ENCODE results near the gene HGS. TPM values are rescaled to one million over a fixed set of nuclear protein-coding genes. Genes with fewer than 3 reads are reported as not detected.

The HGS gene
- total RNA-seq, 1 donor from 2014 or later: 134 TPM

DNA sequence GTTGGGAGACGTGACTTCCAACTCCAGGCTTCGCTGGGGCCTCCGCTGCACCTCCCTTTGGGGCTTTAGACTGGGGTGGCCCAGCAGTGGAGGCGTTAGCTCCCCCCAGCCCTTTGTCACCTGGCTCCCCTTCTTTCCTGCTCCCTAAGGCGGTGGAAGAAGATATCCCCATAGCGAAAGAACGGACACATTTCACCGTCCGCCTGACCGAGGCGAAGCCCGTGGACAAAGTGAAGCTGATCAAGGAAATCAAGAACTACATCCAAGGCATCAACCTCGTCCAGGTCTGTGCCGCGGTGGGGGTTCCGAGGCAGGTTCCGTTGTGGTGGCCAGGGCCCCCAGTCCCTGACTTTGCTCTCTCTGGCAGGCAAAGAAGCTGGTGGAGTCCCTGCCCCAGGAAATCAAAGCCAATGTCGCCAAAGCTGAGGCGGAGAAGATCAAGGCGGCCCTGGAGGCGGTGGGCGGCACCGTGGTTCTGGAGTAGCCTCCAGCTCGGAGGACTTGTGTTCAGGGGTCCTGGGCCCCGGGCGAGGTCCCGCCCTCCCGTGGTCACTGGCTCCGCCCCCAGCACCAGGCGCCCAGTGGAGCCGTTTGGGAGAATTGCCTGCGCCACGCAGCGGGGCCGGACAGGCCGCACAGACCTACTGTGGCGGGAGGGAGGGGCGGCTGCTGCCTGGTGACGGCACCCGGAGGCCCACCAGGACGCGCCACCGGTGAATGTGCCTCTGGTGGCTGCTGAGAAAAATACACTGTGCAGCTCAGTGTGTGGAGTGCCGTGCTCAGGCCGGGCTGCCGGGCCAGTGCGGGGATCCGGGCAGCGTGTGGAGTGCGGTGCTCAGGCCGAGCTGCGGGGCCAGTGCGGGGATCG lies 23.2 kb downstream of the HGS start:
- Mint-ChIP-seq H3K27ac (no peak overlapping the region), H3K4me3 (ENCODE audit: low read depth) (no peak overlapping the region), H3K4me1 (ENCODE audit: low read depth) (peaks cover 11% of the 10 kb centered on the region), H3K36me3 (ENCODE audit: low read depth) (peaks cover 58% of the 10 kb centered on the region), H3K9me3 (no peaks in the 10 kb centered on the region), H3K27me3 (ENCODE audit: low read depth) (no peaks in the 10 kb centered on the region)
- no peak for DNase-seq (ENCODE audit: low spot score)
- intact Hi-C loops (cut with micrococcal nuclease): no loop called here

DNA sequence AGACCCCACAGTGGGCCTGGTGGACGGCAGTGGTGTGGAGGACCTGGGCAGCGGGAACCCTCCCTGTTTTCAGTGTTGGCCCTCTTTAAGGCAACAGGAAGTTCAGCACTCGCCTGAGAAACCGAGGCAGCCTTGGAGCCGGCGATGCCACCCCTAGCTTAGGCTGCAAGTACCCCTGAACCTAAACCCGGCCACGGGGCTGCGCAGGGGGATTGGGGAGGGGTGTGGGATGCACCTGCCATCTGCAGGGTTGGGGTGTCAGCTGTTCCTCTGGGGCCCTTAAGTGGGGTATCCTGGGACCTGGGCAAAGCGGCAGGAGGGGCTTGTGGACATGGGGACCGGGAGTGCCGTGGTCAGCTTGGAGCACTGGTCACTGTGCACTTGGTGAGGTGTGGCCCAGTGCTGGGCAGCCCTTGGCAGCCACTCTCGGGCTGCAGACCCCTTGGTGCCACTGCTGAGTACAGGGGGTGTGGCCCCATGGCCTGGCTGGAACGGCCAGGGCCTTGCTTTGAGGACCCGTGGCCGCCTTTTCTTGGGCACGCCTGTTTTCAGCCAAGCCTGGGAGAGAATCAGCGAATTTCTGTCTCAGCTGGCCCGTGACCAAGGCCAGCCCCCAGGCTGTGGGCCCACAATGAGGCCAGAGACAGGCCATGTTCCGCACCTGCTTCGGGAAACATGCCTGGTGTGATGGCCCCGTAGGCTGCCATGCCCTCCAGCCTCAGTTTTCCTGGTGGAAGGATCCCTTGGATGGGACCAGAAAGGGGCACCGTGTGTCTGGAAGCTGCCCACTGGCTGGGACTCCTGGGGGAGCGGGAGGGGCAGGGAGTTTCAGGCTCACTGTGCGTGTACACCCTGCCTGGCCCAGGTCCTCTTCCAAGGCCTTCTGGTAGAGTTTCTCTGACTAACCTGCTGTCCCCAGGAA lies 24.2 kb downstream of the HGS start:
- H3K4me1 Mint-ChIP-seq (ENCODE audit: low read depth): peaks cover 13% of the 10 kb centered on the region
- no peak overlapping the region for H3K27ac Mint-ChIP-seq
- intact Hi-C loops (cut with micrococcal nuclease): no loop called here
- H3K4me3 Mint-ChIP-seq (ENCODE audit: low read depth): no peak overlapping the region
- DNase-seq (ENCODE audit: low spot score): no peak
- H3K9me3 Mint-ChIP-seq: no peaks in the 10 kb centered on the region
- peaks cover 48% of the 10 kb centered on the region for H3K36me3 Mint-ChIP-seq (ENCODE audit: low read depth)
- H3K27me3 Mint-ChIP-seq (ENCODE audit: low read depth): no peaks in the 10 kb centered on the region

DNA sequence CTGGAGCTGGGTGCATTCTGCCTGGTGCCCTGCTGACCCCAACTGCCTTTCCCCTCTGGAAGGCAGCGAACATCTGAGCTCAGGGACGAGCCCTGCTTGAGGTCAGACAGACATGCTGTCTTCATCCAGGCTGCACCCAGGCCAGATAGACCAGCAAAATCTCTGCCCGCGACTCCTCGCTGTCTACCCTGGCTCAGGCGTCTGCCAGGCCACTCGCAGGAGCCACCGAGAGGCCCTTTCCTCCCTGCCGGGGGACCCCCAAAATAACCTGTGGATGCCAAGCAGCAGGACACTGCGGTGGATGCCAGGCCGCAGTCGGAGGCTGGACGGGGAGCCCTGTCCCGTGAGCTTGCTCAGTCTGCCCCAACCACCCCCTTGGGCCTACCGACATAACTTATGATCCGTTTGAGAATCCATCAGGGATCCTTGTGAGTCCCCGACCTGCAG lies 25.0 kb downstream of the HGS start:
- no peak overlapping the region for H3K4me3 Mint-ChIP-seq (ENCODE audit: low read depth)
- H3K27me3 Mint-ChIP-seq (ENCODE audit: low read depth): no peaks in the 10 kb centered on the region

DNA sequence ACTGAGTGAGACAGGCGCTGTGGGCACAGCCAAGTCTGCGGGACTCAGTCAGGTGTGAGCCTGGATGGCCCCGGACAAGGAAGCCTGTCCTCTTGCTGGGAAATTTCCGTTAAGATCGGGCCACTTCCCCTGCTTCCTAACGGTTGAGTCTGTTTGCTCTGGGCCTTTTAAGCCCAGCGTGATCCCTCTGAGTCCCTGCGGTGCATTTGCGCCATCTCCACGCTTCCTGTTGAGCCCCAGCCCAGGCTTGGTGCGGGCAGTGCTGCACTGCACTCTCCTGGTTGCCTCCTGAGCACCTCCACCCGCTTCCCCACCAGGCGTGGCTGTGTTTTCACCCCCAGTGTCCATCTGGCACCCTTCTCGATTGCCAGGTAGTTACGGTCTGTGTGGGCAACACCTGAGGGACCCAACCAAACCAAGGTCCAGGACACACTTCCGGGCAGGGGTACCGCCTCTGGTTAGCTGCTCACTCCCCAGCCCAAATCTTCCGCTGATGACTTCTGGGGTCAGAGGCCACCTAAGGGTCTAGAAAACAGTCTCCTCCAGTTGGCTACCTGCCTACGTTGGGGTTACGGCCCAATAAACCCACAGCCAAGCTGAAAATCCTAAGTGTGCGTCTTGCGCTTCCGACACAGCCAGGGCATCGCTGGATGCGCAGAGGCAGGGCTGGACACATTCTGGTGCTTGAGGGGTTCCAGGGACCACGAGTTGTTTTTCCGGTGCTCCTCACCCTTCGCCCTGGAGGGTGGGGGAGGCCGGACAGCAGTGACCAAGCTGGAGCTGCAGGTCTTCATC lies 26.9 kb downstream of the HGS start:
- H3K27ac Mint-ChIP-seq: peak overlapping the region; percentile 59
- peak overlapping the region; percentile 75 for H3K4me3 Mint-ChIP-seq (ENCODE audit: low read depth)
- H3K27me3 Mint-ChIP-seq (ENCODE audit: low read depth): no peaks in the 10 kb centered on the region
- H3K4me1 Mint-ChIP-seq (ENCODE audit: low read depth): peaks cover 11% of the 10 kb centered on the region
- peaks cover 29% of the 10 kb centered on the region for H3K36me3 Mint-ChIP-seq (ENCODE audit: low read depth)
- DNase-seq (ENCODE audit: low spot score): no peak
- intact Hi-C loops (cut with micrococcal nuclease): no loop called here
- H3K9me3 Mint-ChIP-seq: no peaks in the 10 kb centered on the region

More for the DNA sequence above, 25.0 kb downstream of the HGS start:
- Mint-ChIP-seq H3K27ac (no peak overlapping the region), H3K9me3 (no peaks in the 10 kb centered on the region), H3K36me3 (ENCODE audit: low read depth) (peaks cover 47% of the 10 kb centered on the region), H3K4me1 (ENCODE audit: low read depth) (peaks cover 13% of the 10 kb centered on the region)
- intact Hi-C loops (cut with micrococcal nuclease): no loop called here
- DNase-seq (ENCODE audit: low spot score): no peak

DNA sequence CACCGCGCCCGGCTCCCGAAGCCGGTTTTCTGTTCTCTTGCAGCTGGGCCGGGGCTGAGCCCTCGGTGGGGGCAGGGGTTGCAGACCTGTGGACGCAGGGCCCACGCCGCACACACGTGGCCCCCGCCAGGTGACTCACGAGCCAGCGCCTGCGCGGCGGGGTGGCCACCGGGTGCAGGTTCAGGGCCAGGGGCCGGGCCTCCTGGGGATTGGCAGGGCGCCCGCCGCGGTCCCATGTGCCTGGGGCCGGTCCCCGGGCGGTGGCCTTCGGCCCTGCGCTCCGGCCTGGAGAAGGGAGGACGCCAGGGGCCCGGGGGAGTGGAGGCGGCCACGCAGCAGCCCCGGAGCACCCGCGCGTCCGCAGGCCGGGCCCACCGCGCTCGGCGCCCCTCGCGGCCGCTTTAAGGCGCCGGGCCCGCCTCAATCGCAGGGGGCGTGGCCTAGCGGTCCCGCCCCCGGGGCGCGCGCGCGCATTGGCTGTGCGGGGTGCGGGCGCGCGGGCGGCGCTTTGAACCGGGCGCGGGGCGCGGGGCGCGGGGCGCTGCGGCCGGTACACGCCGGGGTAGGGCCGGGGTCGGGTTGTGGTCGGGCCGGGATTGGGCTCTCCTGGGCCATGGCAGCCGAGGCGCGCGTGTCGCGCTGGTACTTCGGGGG lies 28.1 kb downstream of the HGS start, which contains the start of gene SLC25A10:
SLC25A10 (plus strand) TSS at position 471 of the 654 bp plus-strand sequence; CDS start at position 614, 143 bp downstream.
- Mint-ChIP-seq H3K4me3 (ENCODE audit: low read depth) (peak within 1 kb of the TSS; percentile 95), H3K4me1 (ENCODE audit: low read depth) (peaks cover 11% of the 10 kb centered on the region), H3K27ac (peak within 1 kb of the TSS; percentile 86), H3K9me3 (no peaks in the 10 kb centered on the region), H3K27me3 (ENCODE audit: low read depth) (no peaks in the 10 kb centered on the region), H3K36me3 (ENCODE audit: low read depth) (peaks cover 17% of the 10 kb centered on the region)
- intact Hi-C loops (cut with micrococcal nuclease): loop anchor here (1.0 kb wide), 1 partner anchor 9 kb away; the partner anchor contains the start of gene MRPL12
- peak; percentile 79 for DNase-seq (ENCODE audit: low spot score)

DNA sequence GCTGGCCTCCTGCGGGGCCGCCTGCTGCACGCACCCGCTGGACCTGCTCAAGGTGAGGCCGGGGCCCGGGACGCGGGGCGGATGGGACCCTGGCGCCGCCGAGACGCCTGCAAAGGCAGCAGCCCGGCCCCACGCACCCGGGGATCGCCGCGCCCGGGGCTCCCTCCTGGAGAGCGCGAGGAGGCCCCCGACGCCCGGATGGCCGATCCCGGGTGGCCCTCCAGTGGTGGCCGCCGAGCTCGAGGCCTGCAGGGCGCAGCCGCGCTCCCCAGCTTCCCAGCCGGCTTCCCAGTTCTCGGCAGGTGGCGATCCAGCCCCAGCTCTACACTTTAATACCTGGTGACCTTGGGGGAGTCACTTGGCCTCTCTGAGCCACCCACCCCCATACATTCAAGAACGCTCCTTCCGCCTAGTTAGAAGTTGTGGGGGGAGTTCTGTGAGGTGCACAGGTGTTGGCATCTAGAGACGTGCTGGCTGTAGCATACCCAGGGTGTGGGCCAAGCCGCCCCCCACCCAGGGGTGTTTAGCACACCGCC lies 28.7 kb downstream of the HGS start:
- peak overlapping the region; percentile 86 for H3K27ac Mint-ChIP-seq
- H3K36me3 Mint-ChIP-seq (ENCODE audit: low read depth): peaks cover 14% of the 10 kb centered on the region
- H3K4me1 Mint-ChIP-seq (ENCODE audit: low read depth): peaks cover 11% of the 10 kb centered on the region
- DNase-seq (ENCODE audit: low spot score): no peak
- no peaks in the 10 kb centered on the region for H3K9me3 Mint-ChIP-seq
- peak overlapping the region; percentile 95 for H3K4me3 Mint-ChIP-seq (ENCODE audit: low read depth)
- H3K27me3 Mint-ChIP-seq (ENCODE audit: low read depth): no peaks in the 10 kb centered on the region
- intact Hi-C loops (cut with micrococcal nuclease): loop anchor here (1.0 kb wide), 1 partner anchor 9 kb away; the partner anchor contains the start of gene MRPL12

DNA sequence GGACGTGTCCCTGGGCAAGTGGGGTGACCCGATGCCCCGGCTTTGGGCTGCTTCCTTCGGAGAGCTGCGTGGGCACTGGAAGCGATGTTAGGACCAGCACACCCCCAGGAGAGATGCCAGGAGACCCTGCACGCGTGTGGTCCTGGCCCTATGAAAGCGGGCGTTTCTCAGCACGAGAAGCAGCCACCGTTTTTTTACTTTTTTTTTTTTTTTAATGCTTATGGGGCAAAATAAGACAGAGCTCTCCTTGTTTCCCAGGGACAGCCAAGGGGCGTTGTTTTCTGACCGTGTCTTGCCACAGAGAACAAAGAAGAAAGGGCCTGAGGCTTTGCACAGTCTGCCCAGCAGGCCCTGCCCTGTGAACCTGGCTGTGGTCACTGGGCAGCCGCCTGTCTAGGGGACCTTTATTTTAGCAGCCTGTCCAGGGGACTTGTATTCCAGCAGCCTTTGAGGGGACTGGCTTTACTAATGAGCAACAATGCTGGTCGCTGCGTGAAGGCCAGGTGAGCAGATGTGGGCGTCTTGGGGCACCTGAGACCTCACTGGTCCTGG lies 29.3 kb downstream of the HGS start:
- Mint-ChIP-seq H3K4me1 (ENCODE audit: low read depth) (peaks cover 11% of the 10 kb centered on the region), H3K4me3 (ENCODE audit: low read depth) (peak overlapping the region; percentile 95), H3K27ac (peak overlapping the region; percentile 86), H3K9me3 (no peaks in the 10 kb centered on the region), H3K36me3 (ENCODE audit: low read depth) (peaks cover 10% of the 10 kb centered on the region), H3K27me3 (ENCODE audit: low read depth) (no peaks in the 10 kb centered on the region)
- no peak for DNase-seq (ENCODE audit: low spot score)
- intact Hi-C loops (cut with micrococcal nuclease): no loop called here

DNA sequence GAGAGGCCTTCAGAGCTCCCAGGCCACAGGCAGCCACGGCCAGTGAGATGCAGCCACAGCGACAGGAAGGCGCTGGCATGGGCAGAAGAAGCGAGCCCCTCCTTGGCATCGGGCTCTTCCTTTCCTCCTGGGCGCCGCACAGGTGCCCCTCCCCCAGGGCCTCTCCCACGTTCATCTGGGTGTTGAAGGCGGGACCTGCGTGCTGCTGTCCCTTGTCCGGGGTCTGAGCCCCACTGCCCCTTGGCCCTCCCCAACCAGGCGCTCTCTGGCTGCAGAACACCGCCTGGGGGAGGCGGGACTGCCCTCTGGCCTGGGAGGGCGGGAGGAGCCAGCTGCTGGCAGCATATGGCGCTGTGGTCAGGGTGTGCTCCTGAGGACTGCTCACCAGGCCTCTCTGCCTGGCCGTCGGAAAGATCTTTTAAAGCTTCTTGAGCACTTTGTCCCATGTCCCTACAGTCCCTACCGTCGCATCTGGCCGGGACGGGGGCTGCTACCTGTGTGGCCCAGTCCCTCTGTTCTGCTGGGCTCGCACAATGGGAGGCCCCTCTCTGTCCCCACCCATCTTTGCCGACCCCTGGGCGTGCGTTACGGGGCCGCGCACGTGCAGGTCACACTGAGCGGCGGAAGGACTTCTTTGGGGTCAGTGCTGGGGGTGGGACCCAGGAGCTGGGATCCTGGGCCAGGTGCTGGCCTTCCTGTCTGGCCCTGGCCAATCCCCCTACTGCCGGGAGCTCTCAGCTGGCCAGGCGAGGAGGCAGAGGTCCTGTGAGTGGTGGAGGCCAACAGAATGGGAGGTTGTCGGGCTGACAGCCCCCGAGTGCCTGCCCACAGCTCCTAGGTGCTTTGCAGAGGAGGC lies 30.0 kb downstream of the HGS start:
- H3K4me3 Mint-ChIP-seq (ENCODE audit: low read depth): peak overlapping the region; percentile 95
- DNase-seq (ENCODE audit: low spot score): no peak
- no peaks in the 10 kb centered on the region for H3K9me3 Mint-ChIP-seq
- H3K27me3 Mint-ChIP-seq (ENCODE audit: low read depth): no peaks in the 10 kb centered on the region
- H3K36me3 Mint-ChIP-seq (ENCODE audit: low read depth): peaks cover 9% of the 10 kb centered on the region
- peaks cover 11% of the 10 kb centered on the region for H3K4me1 Mint-ChIP-seq (ENCODE audit: low read depth)
- no peak overlapping the region for H3K27ac Mint-ChIP-seq
- intact Hi-C loops (cut with micrococcal nuclease): no loop called here

DNA sequence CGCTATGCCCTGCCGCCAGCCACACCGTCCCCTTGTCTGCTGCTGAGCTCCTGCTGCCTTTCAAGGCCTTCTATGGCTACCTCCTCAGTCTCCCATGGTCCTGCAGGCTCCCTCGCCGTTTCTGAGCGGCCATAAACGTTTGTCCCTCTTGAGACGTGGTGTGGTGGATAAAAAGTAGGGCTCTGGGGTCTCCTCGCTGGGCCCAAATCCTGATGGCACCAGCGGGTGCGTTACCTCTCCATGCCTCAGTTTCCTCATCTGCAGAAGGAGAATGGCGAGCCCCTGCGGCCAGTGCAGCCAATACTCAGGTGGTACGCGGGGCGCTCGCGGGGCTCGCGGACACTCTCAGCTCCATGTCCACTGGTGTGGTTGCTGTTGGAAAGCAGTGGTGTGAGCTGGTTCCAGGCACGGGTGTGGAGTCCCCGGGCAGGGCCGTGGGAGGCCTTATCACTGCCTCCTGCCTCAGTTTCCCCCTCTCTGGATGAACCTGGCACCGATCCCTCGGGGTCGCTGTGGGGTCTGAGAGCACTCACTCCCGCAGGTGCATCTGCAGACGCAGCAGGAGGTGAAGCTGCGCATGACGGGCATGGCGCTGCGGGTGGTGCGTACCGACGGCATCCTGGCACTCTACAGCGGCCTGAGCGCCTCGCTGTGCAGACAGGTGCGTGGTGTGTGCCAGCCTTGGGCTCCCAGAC lies 30.7 kb downstream of the HGS start:
- Mint-ChIP-seq H3K27ac (no peak overlapping the region), H3K36me3 (ENCODE audit: low read depth) (peaks cover 9% of the 10 kb centered on the region), H3K9me3 (no peaks in the 10 kb centered on the region), H3K4me1 (ENCODE audit: low read depth) (peaks cover 11% of the 10 kb centered on the region), H3K4me3 (ENCODE audit: low read depth) (peak overlapping the region; percentile 26), H3K27me3 (ENCODE audit: low read depth) (no peaks in the 10 kb centered on the region)
- DNase-seq (ENCODE audit: low spot score): no peak
- intact Hi-C loops (cut with micrococcal nuclease): no loop called here

DNA sequence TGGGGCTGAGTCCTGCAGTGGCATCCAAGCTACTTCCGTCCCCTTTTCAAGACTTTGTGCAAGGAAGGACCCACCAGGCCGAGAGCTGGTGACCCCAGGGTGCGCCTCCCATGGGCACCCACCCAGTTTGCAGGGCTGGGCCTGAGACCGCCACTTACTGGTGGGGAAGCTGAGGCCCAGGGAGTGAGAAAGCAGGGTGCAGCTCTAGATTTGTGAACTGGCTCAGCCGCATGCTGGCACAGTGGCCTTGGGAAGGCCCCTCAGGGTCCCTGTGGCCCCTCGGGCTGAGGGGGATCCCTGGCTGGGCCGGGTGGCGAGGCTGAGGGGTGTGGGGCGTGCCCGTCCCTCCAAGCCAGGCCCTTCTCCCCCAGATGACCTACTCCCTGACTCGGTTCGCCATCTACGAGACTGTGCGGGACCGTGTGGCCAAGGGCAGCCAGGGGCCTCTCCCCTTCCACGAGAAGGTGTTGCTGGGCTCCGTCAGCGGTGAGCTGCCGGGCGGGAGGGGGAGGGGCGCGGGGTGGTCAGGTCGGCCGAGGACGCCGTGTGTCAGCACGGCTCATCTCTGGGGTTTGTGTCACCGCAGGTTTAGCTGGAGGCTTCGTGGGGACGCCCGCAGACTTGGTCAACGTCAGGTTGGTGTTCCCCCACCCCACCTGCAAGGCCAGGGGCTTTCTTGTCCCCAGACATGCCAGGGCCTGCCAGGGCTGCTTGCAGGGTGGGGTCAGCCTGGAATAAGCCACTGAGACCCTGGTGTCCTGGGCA lies 31.5 kb downstream of the HGS start:
- no peak overlapping the region for H3K27ac Mint-ChIP-seq
- H3K27me3 Mint-ChIP-seq (ENCODE audit: low read depth): no peaks in the 10 kb centered on the region
- DNase-seq (ENCODE audit: low spot score): no peak
- H3K9me3 Mint-ChIP-seq: no peaks in the 10 kb centered on the region
- peaks cover 11% of the 10 kb centered on the region for H3K4me1 Mint-ChIP-seq (ENCODE audit: low read depth)
- peaks cover 4% of the 10 kb centered on the region for H3K36me3 Mint-ChIP-seq (ENCODE audit: low read depth)
- no peak overlapping the region for H3K4me3 Mint-ChIP-seq (ENCODE audit: low read depth)
- intact Hi-C loops (cut with micrococcal nuclease): no loop called here
